Neuronal stem cell (in vitro differentiated cells): Measurements from ENCODE around the gene MLIP.

Experiments used
- DNase-seq: peaks from one replicate; pipeline ENCODE4 v3.0.0-alpha.2; 2013; ENCODE audit warnings: low spot score
- H2AFZ ChIP-seq: one replicate; pipeline ENCODE4 v1.6.1; 2013; ENCODE audit warnings: mild to moderate bottlenecking, low read length, inconsistent platforms
- H2AK5ac ChIP-seq: 2 replicates; pipeline ENCODE4 v1.6.1; 2013; ENCODE audit warnings: low read depth, mild to moderate bottlenecking, inconsistent platforms, low read length, moderate library complexity, mixed read lengths
- H2BK120ac ChIP-seq: 2 replicates; pipeline ENCODE4 v1.6.1; 2013; ENCODE audit warnings: low read depth, mild to moderate bottlenecking, inconsistent platforms, low read length, moderate library complexity, mixed read lengths
- H2BK12ac ChIP-seq: one replicate; pipeline ENCODE4 v1.6.1; 2013; ENCODE audit warnings: low read length, inconsistent platforms
- H2BK15ac ChIP-seq: 2 replicates; pipeline ENCODE4 v1.6.1; 2013; ENCODE audit warnings: mild to moderate bottlenecking, low read length, inconsistent platforms, mixed read lengths
- H2BK5ac ChIP-seq: one replicate; pipeline ENCODE4 v1.6.1; 2013; ENCODE audit warnings: inconsistent platforms, mild to moderate bottlenecking, low read length, moderate library complexity
- H3K14ac ChIP-seq: one replicate; pipeline ENCODE4 v1.6.1; 2013; ENCODE audit warnings: low read length, inconsistent platforms
- H3K18ac ChIP-seq: 2 replicates; pipeline ENCODE4 v1.6.1; 2013; ENCODE audit warnings: low read length, inconsistent platforms
- H3K23ac ChIP-seq: 2 replicates; pipeline ENCODE4 v1.6.1; 2013; ENCODE audit warnings: low read depth, mild to moderate bottlenecking, mixed read lengths, low read length, inconsistent platforms; ENCODE audit not compliant: poor library complexity
- H3K27ac ChIP-seq: replicated peaks from 3 replicates; pipeline ENCODE4 v1.5.1; 2013; ENCODE audit warnings: low read length, inconsistent platforms
- H3K27me3 ChIP-seq, 3 experiments: 2 replicates each; pipeline ENCODE4 v1.6.1; 2013; ENCODE audit warnings: low read length in 3 of 3, mild to moderate bottlenecking in 2 of 3, inconsistent platforms in 1 of 3, low read depth in 1 of 3, mixed read lengths in 1 of 3, moderate library complexity in 1 of 3; ENCODE audit not compliant: control insufficient read depth in 3 of 3, insufficient read depth in 3 of 3
- H3K36me3 ChIP-seq, 2 donors: replicated peaks in 1 of 2; 2 replicates each; pipeline ENCODE4 v1.6.1; 2013; ENCODE audit warnings: low read length in 2 of 2; ENCODE audit not compliant: control insufficient read depth in 2 of 2, insufficient read depth in 2 of 2
- H3K4ac ChIP-seq: 2 replicates; pipeline ENCODE4 v1.6.1; 2013; ENCODE audit warnings: inconsistent platforms, mild to moderate bottlenecking, low read length, moderate library complexity
- H3K4me1 ChIP-seq, 2 donors: 1 replicate in 1 of 2; 2 replicates in 1 of 2; pipeline ENCODE4 v1.6.1; 2013; ENCODE audit warnings: low read length in 2 of 2, low read depth in 1 of 2; ENCODE audit not compliant: control insufficient read depth in 2 of 2, insufficient read depth in 1 of 2
- H3K4me2 ChIP-seq: one replicate; pipeline ENCODE4 v1.6.1; 2013; ENCODE audit warnings: mild to moderate bottlenecking, low read length, inconsistent platforms; ENCODE audit not compliant: insufficient read depth, poor library complexity, severe bottlenecking
- H3K4me3 ChIP-seq, 2 donors: 2 replicates each; pipeline ENCODE4 v1.5.1; 2013; ENCODE audit warnings: low read length in 2 of 2, mild to moderate bottlenecking in 2 of 2, inconsistent platforms in 1 of 2, moderate library complexity in 1 of 2
- H3K79me1 ChIP-seq: one replicate; pipeline ENCODE4 v1.6.1; 2013; ENCODE audit warnings: low read depth, mild to moderate bottlenecking, inconsistent platforms, low read length, moderate library complexity
- H3K9ac ChIP-seq: one replicate; pipeline ENCODE4 v1.6.1; 2013; ENCODE audit warnings: mild to moderate bottlenecking, low read depth, low read length, inconsistent platforms; ENCODE audit not compliant: poor library complexity
- H3K9me3 ChIP-seq, 2 donors: replicated peaks in 1 of 2; 2 replicates each; pipeline versions ENCODE3 to v1.6.1; 2013; ENCODE audit warnings: low read length in 2 of 2, mild to moderate bottlenecking in 2 of 2, inconsistent platforms in 1 of 2, low read depth in 1 of 2, mixed read lengths in 1 of 2, moderate library complexity in 1 of 2; ENCODE audit not compliant: control insufficient read depth in 2 of 2, insufficient read depth in 1 of 2
- H4K8ac ChIP-seq: one replicate; pipeline ENCODE4 v1.6.1; 2013; ENCODE audit warnings: low read depth, mild to moderate bottlenecking, inconsistent platforms, low read length, moderate library complexity
- H4K91ac ChIP-seq: one replicate; pipeline ENCODE4 v1.6.1; 2013; ENCODE audit warnings: low read length, low read depth, mild to moderate bottlenecking, inconsistent platforms; ENCODE audit not compliant: poor library complexity
- WGBS, 2 donors: extraction: QIAGEN DNeasy Blood & Tissue Kit; methylation state at CpG; one replicate each; pipeline ENCODE4 v1.1.7; 2013; ENCODE audit warnings: missing lambda C conversion rate in 2 of 2, mixed read lengths in 1 of 2; ENCODE audit not compliant: insufficient read length in 2 of 2, insufficient replicate concordance in 1 of 2; ENCODE audit errors: extremely low coverage in 2 of 2; 5-methylcytosine and 5-hydroxymethylcytosine counted together

The MLIP gene

GRCh38 chr6:54071821-54072340, 39.4 kb upstream of the MLIP start:
- H3K9ac ChIP-seq = no peak overlapping the region
- H3K27ac ChIP-seq = no peak overlapping the region
- H3K4ac ChIP-seq = no peak overlapping the region
- H3K79me1 ChIP-seq = no peaks in the 10 kb centered on the region
- H3K14ac ChIP-seq = no peak overlapping the region
- no peak overlapping the region for H3K4me3 ChIP-seq
- no peaks in the 10 kb centered on the region for H3K27me3 ChIP-seq
- no peak overlapping the region for H4K8ac ChIP-seq
- H3K4me2 ChIP-seq = no peak overlapping the region
- WGBS, 2 donors = no CpG with 5 or more reads among the region's 4 CpGs
- H3K23ac ChIP-seq = no peak overlapping the region
- H4K91ac ChIP-seq = no peak overlapping the region
- no peak overlapping the region for H3K18ac ChIP-seq
- no peak overlapping the region for H2AFZ ChIP-seq
- H3K4me1 ChIP-seq = no peaks in the 10 kb centered on the region
- no peaks in the 10 kb centered on the region for H3K36me3 ChIP-seq
- no peak overlapping the region for H2BK12ac ChIP-seq
- H2BK5ac ChIP-seq = no peak overlapping the region
- H3K9me3 ChIP-seq = no peaks in the 10 kb centered on the region
- H2BK15ac ChIP-seq = no peak overlapping the region
- no peak overlapping the region for H2AK5ac ChIP-seq
- no peak overlapping the region for H2BK120ac ChIP-seq
- DNase-seq = no peak

- H3K14ac ChIP-seq = no peak overlapping the region
- H2BK12ac ChIP-seq = no peak overlapping the region
- no peak overlapping the region for H3K18ac ChIP-seq
- no peaks in the 10 kb centered on the region for H3K27me3 ChIP-seq
- peaks cover 0 to 4% of the 10 kb centered on the region in 2 donors for H3K4me1 ChIP-seq
- H2BK15ac ChIP-seq = no peak overlapping the region
- no peaks in the 10 kb centered on the region for H3K9me3 ChIP-seq
- no peaks in the 10 kb centered on the region for H3K79me1 ChIP-seq
- H3K27ac ChIP-seq = no peak overlapping the region
- H2BK5ac ChIP-seq = no peak overlapping the region
- no peaks in the 10 kb centered on the region for H3K36me3 ChIP-seq
- H3K9ac ChIP-seq = no peak overlapping the region
- no peak overlapping the region for H3K4ac ChIP-seq
- H3K4me3 ChIP-seq = no peak overlapping the region
- H3K4me2 ChIP-seq = no peak overlapping the region
- DNase-seq = no peak
- H4K8ac ChIP-seq = no peak overlapping the region
- H3K23ac ChIP-seq = no peak overlapping the region
- H4K91ac ChIP-seq = no peak overlapping the region
- no CpG with 5 or more reads among the region's 2 CpGs for WGBS, 2 donors
- H2AFZ ChIP-seq = peak overlapping the region; percentile 20
- no peak overlapping the region for H2AK5ac ChIP-seq
- no peak overlapping the region for H2BK120ac ChIP-seq
These were observed 38.5 kb upstream of the MLIP start for GRCh38 chr6:54072635-54073313.

GRCh38 chr6:54073487-54073886, 37.8 kb upstream of the MLIP start:
- Histone ChIP-seq H3K27ac (no peak overlapping the region), H3K4me1 (peaks cover 0 to 4% of the 10 kb centered on the region in 2 donors), H2BK5ac (no peak overlapping the region), H2BK15ac (no peak overlapping the region), H4K91ac (no peak overlapping the region), H2AFZ (no peak overlapping the region), H3K14ac (no peak overlapping the region), H3K23ac (no peak overlapping the region), H4K8ac (no peak overlapping the region), H3K79me1 (no peaks in the 10 kb centered on the region), H3K27me3 (no peaks in the 10 kb centered on the region), H3K9ac (no peak overlapping the region), H3K4me2 (no peak overlapping the region), H3K36me3 (no peaks in the 10 kb centered on the region), H2AK5ac (no peak overlapping the region), H2BK12ac (no peak overlapping the region), H3K4ac (no peak overlapping the region), H3K18ac (no peak overlapping the region), H2BK120ac (no peak overlapping the region), H3K9me3 (no peaks in the 10 kb centered on the region), H3K4me3 (no peak overlapping the region)
- no CpG with 5 or more reads among the region's 2 CpGs for WGBS, 2 donors
- DNase-seq = no peak

GRCh38 chr6:54074109-54074508, 37.1 kb upstream of the MLIP start:
- Histone ChIP-seq H2BK15ac (no peak overlapping the region), H3K36me3 (no peaks in the 10 kb centered on the region), H2AFZ (no peak overlapping the region), H2BK120ac (no peak overlapping the region), H2AK5ac (no peak overlapping the region), H2BK5ac (no peak overlapping the region), H2BK12ac (no peak overlapping the region), H3K79me1 (no peaks in the 10 kb centered on the region), H3K14ac (no peak overlapping the region), H4K8ac (no peak overlapping the region), H3K18ac (no peak overlapping the region), H3K27ac (no peak overlapping the region), H3K4ac (no peak overlapping the region), H3K4me2 (no peak overlapping the region), H3K9me3 (no peaks in the 10 kb centered on the region), H3K4me1 (peaks cover 0 to 4% of the 10 kb centered on the region in 2 donors), H3K23ac (no peak overlapping the region), H3K4me3 (no peak overlapping the region), H4K91ac (no peak overlapping the region), H3K27me3 (no peaks in the 10 kb centered on the region), H3K9ac (no peak overlapping the region)
- no peak for DNase-seq
- no CpG with 5 or more reads among the region's 4 CpGs for WGBS, 2 donors
